ENCODE data around the gene HAPLN3.
"Not testable (repeated sequence)": the region's sequence is repeated elsewhere in the genome, so short reads cannot be mapped to it uniquely, and the experiment has no call there.

Gene HAPLN3, protein sequence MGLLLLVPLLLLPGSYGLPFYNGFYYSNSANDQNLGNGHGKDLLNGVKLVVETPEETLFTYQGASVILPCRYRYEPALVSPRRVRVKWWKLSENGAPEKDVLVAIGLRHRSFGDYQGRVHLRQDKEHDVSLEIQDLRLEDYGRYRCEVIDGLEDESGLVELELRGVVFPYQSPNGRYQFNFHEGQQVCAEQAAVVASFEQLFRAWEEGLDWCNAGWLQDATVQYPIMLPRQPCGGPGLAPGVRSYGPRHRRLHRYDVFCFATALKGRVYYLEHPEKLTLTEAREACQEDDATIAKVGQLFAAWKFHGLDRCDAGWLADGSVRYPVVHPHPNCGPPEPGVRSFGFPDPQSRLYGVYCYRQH

GRCh38 chr15:88894819-88895767, at the start of gene HAPLN3:
Gene HAPLN3, minus strand, starts transcription at chr15:88895544. Its CDS starts 8,246 bp downstream, at chr15:88887298.
- DNase-seq: no peak

DNA sequence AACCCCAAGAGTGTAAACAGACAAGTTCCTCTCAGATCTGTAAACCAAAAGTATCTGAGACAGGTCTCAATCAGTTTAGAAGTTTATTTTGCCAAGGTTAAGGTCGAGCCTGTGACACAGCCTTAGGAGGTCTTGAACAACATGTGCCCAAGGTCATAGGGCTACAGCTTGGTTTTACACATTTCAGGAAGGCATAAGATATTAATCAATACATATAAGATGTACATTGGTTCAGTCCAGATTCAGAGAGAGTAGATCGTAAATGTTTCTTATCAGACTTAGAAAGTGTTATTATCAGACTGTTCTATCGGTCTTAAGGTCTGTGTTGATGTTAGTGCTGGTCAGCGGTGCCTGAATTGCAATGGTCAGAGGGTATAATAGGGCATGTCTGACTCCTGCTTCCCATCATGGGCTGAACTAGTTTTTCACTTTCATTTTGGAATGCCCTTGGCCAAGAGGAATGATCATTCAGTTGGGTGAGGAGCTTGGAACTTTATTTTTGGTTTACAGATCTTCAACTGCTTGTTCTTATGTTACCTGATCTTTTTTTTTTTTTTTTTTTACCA, 44.8 kb upstream of the HAPLN3 start:
- DNase-seq: no peak

GRCh38 chr15:88939486-88939806, 44.1 kb upstream of the HAPLN3 start:
- DNase-seq: no peak

GRCh38 chr15:88938802-88939485, 43.6 kb upstream of the HAPLN3 start:
- no peak for DNase-seq

- not testable (repeated sequence) for DNase-seq
Observed at GRCh38 chr15:88934449-88934848, 39.1 kb upstream of the HAPLN3 start.

DNA sequence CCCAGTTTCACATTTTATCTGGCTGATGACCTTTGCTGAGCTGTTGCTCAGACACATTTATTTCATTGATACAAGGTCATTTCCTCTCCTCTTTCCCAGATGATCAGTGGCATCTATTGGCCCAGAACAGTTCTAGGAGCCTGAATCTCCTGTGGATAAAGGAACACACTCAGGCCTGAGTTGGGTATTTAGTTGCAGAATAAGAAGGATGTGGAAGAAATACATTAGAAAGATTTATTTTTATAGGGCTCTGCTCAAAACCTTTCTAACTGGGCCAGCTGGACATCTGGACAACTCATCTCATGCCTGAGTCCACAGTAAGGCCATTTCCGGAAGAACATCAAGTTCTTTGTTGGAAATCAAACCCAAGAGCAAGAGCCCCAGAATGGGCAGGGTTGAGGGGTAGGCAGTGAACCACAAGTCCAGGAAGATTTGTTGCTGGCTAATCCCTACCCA, 37.6 kb upstream of the HAPLN3 start:
- no peak for DNase-seq

GRCh38 chr15:88932271-88932874, 37.0 kb upstream of the HAPLN3 start:
- DNase-seq: no peak

- no peak for DNase-seq
Observed at GRCh38 chr15:88930579-88930978, 35.2 kb upstream of the HAPLN3 start.

GRCh38 chr15:88929358-88930098, 34.2 kb upstream of the HAPLN3 start:
- DNase-seq: not testable (repeated sequence)

GRCh38 chr15:88928192-88928591, 32.8 kb upstream of the HAPLN3 start:
- DNase-seq: not testable (repeated sequence)

DNA sequence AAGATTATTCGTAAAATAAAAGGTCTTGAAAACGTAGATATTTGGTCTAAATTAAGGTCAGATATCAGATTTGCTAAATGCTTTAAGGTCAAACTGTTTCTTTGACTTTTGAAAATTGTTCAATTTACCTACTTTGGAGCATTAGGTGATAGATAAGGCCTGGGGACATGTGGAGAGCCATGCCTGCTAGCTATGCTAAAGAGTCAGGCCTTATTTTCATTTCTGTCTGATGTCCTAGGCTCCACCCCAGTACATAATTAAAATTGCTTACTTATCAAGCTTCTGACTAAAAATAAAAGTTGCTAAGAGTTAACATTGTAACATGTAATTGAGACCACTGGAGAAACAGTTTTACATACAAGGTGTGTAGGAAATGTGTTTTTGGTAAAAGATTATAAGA, 30.3 kb upstream of the HAPLN3 start:
- DNase-seq: not testable (repeated sequence)

DNA sequence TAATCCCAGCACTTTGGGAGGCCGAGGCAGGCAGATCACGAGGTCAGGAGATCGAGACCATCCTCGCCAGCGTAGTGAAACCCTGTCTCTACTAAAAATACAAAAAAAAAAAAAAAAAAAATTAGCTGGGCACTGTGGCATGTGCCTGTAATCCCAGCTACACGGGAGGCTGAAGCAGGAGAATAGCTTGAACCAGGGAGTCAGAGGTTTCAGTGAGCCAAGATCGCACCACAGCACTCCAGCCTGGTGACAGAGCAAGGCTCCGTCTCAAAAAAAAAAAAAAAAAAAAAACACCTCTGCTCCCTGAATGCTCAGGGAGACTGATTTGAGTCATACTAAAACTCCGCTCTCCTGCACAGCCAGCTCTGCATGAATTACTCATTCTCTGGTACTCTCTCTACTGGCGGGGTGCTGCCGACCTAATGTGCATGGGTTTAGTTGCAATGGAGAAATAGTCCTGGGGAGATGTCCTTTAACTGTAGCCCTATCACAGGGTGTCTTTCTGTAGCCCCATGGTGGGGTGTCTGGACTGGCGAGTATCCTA, 25.6 kb upstream of the HAPLN3 start:
- not testable (repeated sequence) for DNase-seq

GRCh38 chr15:88920186-88920891, 25.0 kb upstream of the HAPLN3 start:
- no peak for DNase-seq

- no peak for DNase-seq
Observed at GRCh38 chr15:88918738-88919137, 23.4 kb upstream of the HAPLN3 start.

DNA sequence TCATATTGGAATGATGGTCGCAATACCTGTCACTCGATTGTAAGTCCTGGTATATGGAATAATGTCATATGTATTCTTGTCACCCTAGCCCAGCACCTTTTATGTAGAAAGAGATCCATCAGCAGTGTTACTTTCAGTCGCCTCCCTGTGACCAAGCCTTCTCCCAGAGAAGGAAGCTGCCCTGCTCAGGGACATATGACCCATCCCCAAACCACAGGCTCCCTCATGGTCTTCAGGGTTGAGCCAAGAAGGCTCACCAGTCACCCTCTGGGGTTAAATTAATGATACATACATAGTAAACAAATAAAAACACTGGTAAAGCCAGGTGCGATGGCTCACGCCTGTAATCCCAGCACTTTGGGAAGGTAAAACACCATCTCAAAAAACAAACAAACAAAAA, 22.4 kb upstream of the HAPLN3 start:
- no peak for DNase-seq

DNA sequence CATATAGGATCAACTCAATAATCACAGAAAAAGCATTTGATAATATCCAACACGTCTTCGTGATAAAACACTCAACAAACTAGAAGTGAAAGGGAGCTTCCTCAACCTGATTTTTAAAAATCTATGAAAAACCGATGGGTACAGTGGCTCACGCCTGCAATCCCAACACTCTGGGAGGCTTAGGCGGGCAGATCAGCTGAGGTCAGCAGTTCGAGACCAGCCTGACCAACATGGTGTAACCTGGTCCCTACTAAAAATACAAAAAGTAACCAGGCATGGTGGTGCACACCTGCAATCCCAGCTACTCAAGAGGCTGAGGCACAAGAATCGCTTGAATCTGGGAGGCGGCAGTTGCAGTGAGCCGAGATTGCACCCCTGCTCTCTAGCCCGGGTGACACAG, 20.0 kb upstream of the HAPLN3 start:
- no peak for DNase-seq

DNA sequence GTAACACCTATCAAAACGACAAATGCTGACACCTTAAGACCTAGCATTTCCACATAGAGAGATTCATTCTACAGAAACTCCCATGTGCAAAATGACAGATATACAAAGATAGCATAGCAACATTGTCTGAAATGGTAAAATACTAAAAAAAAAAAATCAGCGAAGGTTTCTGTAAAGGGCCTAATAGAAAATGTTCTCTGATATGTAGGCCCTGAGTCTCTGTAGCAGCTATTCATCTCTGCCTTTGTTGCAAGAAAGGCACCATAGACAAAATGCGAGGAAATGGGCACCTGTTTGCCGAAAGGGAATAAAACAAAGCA, 18.5 kb upstream of the HAPLN3 start:
- DNase-seq: no peak

GRCh38 chr15:88913017-88913849, 17.9 kb upstream of the HAPLN3 start, which contains the start of gene MFGE8:
Gene MFGE8, minus strand, starts transcription at chr15:88913379. Its CDS starts 60 bp downstream, at chr15:88913319.
- DNase-seq: peak in 1 of 2 experiments; percentile 54

DNA sequence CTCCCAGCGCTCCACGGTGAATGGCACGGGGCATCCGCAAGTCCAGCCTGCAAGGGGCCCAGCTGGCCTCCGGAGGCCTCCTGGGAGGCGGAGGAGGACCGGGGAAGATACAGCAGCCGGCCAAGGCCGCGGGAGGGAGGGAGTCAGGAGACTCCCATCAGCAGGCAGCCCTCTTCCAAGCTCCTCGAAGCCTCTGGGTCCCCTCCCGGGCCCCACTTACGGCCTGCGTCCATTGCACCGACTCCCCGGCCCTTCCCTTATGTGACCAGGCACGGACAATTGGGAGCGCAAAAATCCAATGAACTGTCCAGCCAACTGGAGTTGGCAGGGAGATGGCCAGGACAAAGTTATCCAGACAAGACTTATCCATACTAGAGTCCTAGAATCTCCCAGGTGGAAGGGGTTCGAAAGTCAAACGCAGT, 17.2 kb upstream of the HAPLN3 start:
- no peak for DNase-seq

DNA sequence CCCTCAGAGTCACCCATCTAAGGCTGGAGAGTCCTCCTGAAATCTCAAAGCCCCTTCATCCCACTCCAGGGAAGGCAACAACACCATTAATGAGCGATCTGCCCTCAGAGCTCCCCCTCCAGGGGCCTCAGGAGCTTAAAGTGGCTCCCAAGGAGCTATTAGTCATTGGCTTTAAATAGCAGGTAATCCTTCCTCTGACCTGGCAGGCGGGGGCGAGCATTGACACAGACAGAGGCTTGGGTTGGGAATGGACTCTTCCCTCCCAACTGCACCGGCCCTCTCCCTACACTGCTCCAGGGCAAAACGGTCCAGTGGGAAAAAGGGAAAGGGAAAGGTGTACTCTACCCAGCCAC, 16.4 kb upstream of the HAPLN3 start:
- no peak for DNase-seq

All from NCI-H446 (cell line).